Measurements from ENCODE around the gene CCDC14.
"Not testable (repeated sequence)": the region's sequence is repeated elsewhere in the genome, so short reads cannot be mapped to it uniquely, and the experiment has no call there.

- TF ChIP-seq POLR2A (IDR thresholded peaks at IDR 0.05; ENCODE audit: low read length); GATA1 (IDR thresholded peaks at IDR 0.05; ENCODE audit: low read depth, low read length): not testable (repeated sequence)
Observed at GRCh38 chr3:123991730-123992588, 30.9 kb upstream of the CCDC14 start, which contains the start of gene ROPN1.
